ENCODE results near the gene FRMD4A. TPM values are rescaled to one million over a fixed set of nuclear protein-coding genes. Genes with fewer than 3 reads are reported as not detected.
A peak's percentile ranks its signal among the peaks of the same experiment; 100 is the strongest.

FRMD4A gene
- total and polyA plus RNA-seq, 2 experiments from 2014 or later: 11.9 to 17.5 TPM

DNA sequence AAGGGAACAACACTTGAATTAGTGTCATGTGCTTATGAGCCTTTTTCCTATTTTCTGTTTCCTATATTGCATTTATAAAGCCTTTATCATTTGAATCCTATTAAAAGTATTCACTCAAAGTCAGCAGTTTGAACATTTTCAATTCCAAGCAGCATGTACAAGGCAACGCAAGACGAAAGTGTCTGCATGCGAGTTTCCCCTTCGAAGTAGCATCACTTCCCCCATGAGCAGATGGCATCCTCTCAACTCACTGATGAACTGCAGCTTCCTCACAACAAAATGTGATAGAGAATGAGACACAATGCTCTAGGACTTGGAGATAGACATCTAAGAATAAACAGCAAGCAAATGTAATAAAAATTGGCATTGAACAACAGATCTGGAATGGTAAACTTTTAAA, 473.3 kb downstream of the FRMD4A start:
- Histone ChIP-seq H3K79me2 (ENCODE audit: insufficient read depth) (peaks cover 93% of the 10 kb centered on the region), H3K27ac (no peak overlapping the region), H2AFZ (no peak overlapping the region), H3K9me3 (ENCODE audit: low read depth) (no peaks in the 10 kb centered on the region), H3K4me1 (ENCODE audit: insufficient read depth) (peaks cover 17% of the 10 kb centered on the region; the same call in 1 of the 2 replicates), H3K9ac (no peak overlapping the region), H3K36me3 (ENCODE audit: low read depth) (0 out of 2 replicates have a peak, but pooled peaks cover 5% of the 10 kb centered on the region), H3F3A (ENCODE audit: insufficient read depth) (peaks cover 5% of the 10 kb centered on the region; the same call in 1 of the 2 replicates), H4K20me1 (ENCODE audit: insufficient read depth) (no peaks in the 10 kb centered on the region), H3K9me2 (ENCODE audit: insufficient read depth) (no peaks in the 10 kb centered on the region), H3K4me2 (ENCODE audit: unreplicated experiment) (no peak overlapping the region), H3K4me3 (no peak overlapping the region), H3K27me3 (replicated peaks; ENCODE audit: insufficient read depth) (no peaks in the 10 kb centered on the region)
- TF ChIP-seq EZH2 (IDR thresholded peaks at IDR 0.05; ENCODE audit: insufficient read depth, poor library complexity, severe bottlenecking): no peak
- TF ChIP-seq EZH2phosphoT487 (IDR thresholded peaks at IDR 0.05; ENCODE audit: insufficient read depth, low read depth): no peak
- 98% methylated on average over 4 of the region's 4 CpGs for WGBS, 2 experiments (ENCODE audit: low coverage in 1 of 2, low lambda C conversion rate in 2 of 2, missing lambda C conversion rate in 2 of 2)
- in situ Hi-C loops (cut with MboI): no loop called here
- no peak for DNase-seq

DNA sequence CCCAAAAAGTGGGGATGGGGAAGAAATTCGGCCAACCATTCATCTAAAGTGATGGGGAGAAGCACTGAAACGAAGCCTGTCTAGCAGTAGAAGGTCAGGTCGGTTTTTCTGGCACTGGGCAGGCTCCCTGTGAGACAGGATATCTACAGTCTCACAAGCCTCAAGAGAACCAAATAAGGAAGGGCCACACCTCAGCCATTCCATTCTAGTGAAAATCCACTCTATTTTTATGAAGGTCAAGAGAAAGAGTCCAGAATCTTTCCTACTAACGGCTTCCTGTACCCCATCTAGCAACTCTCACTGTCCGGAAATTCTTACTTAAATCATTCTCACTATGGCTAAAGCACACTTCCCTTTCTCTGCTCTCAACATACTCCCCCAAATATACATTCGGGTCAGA, 476.9 kb downstream of the FRMD4A start:
- 89 to 93% methylated on average over 6 of the region's 6 CpGs for WGBS, 2 experiments (ENCODE audit: low coverage in 1 of 2, low lambda C conversion rate in 2 of 2, missing lambda C conversion rate in 2 of 2)
- Histone ChIP-seq H3K9me2 (ENCODE audit: insufficient read depth) (no peaks in the 10 kb centered on the region), H3K9ac (no peak overlapping the region), H3K27ac (no peak overlapping the region), H3K79me2 (ENCODE audit: insufficient read depth) (peaks cover 94% of the 10 kb centered on the region), H2AFZ (no peak overlapping the region), H3K27me3 (replicated peaks; ENCODE audit: insufficient read depth) (no peaks in the 10 kb centered on the region), H3F3A (ENCODE audit: insufficient read depth) (no peaks in the 10 kb centered on the region), H3K9me3 (ENCODE audit: low read depth) (no peaks in the 10 kb centered on the region), H3K4me1 (ENCODE audit: insufficient read depth) (peaks cover 16% of the 10 kb centered on the region), H3K36me3 (ENCODE audit: low read depth) (0 out of 2 replicates have a peak, but pooled peaks cover 5% of the 10 kb centered on the region), H3K4me2 (ENCODE audit: unreplicated experiment) (no peak overlapping the region), H3K4me3 (no peak overlapping the region), H4K20me1 (ENCODE audit: insufficient read depth) (no peaks in the 10 kb centered on the region)
- TF ChIP-seq EZH2 (IDR thresholded peaks at IDR 0.05; ENCODE audit: insufficient read depth, poor library complexity, severe bottlenecking) (no peak), EZH2phosphoT487 (IDR thresholded peaks at IDR 0.05; ENCODE audit: insufficient read depth, low read depth) (no peak)
- peak; percentile 30 for DNase-seq
- in situ Hi-C loops (cut with MboI): no loop called here

DNA sequence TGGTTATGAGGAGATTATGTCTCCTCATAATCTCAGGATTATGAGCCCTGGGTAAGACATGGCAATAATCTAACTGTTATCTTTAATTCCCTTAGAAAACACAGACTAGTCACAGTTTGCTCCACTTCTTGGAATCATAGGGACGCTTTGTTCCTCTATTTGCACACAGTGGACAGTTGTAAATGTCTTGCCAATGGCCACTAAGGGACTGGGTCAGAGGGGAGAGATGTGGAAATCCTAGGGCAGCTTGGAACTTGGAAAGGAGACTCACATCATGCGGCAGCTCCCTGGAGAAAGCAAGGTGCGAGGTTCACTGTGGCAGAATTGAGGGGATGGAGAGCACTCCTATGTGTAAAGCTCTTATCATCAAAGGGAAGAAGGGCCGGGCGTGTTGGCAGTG, 477.9 kb downstream of the FRMD4A start:
- in situ Hi-C loops (cut with MboI): no loop called here
- Histone ChIP-seq H3F3A (ENCODE audit: insufficient read depth) (no peaks in the 10 kb centered on the region), H3K9me2 (ENCODE audit: insufficient read depth) (no peaks in the 10 kb centered on the region), H3K79me2 (ENCODE audit: insufficient read depth) (peaks cover 94% of the 10 kb centered on the region), H3K27ac (no peak overlapping the region), H3K9me3 (ENCODE audit: low read depth) (no peaks in the 10 kb centered on the region), H4K20me1 (ENCODE audit: insufficient read depth) (no peaks in the 10 kb centered on the region), H3K27me3 (replicated peaks; ENCODE audit: insufficient read depth) (no peaks in the 10 kb centered on the region), H3K36me3 (ENCODE audit: low read depth) (0 out of 2 replicates have a peak, but pooled peaks cover 5% of the 10 kb centered on the region), H3K4me2 (ENCODE audit: unreplicated experiment) (no peak overlapping the region), H3K4me1 (ENCODE audit: insufficient read depth) (peaks cover 16% of the 10 kb centered on the region), H3K4me3 (no peak overlapping the region), H3K9ac (no peak overlapping the region), H2AFZ (no peak overlapping the region)
- no peak for DNase-seq
- TF ChIP-seq EZH2 (IDR thresholded peaks at IDR 0.05; ENCODE audit: insufficient read depth, poor library complexity, severe bottlenecking): no peak
- TF ChIP-seq EZH2phosphoT487 (IDR thresholded peaks at IDR 0.05; ENCODE audit: insufficient read depth, low read depth): no peak
- WGBS, 2 experiments (ENCODE audit: low coverage in 1 of 2, low lambda C conversion rate in 2 of 2, missing lambda C conversion rate in 2 of 2): 95 to 100% methylated on average over 5 of the region's 5 CpGs

DNA sequence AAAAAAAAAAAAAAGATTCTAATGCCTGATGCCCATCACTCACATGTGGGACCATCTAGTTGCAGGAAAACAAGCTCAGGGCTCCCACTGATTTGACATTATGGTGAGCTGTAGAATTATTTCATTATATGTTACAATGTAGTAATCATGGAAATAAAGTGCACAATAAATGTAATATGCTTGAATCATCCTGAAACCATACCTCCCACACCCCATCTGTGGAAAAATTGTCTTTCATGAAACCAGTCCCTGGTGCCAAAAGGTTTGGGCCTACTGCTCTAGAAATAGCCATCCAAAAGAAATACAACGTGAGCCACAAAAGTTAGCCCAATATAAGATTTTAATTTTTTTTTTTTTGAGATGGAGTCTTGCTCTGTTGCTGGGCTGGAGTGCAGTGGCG, 478.8 kb downstream of the FRMD4A start:
- Histone ChIP-seq H3K4me3 (no peak overlapping the region), H3K9me2 (ENCODE audit: insufficient read depth) (no peaks in the 10 kb centered on the region), H3K9ac (0 out of 2 replicates have a peak overlapping the region, but pooled peaks have one; percentile 11), H3K79me2 (ENCODE audit: insufficient read depth) (peaks cover 94% of the 10 kb centered on the region), H3K27me3 (replicated peaks; ENCODE audit: insufficient read depth) (no peaks in the 10 kb centered on the region), H3K9me3 (ENCODE audit: low read depth) (no peaks in the 10 kb centered on the region), H3K27ac (peak overlapping the region; percentile 33; the same call in 1 of the 2 replicates), H3K4me2 (ENCODE audit: unreplicated experiment) (no peak overlapping the region), H3K4me1 (ENCODE audit: insufficient read depth) (peaks cover 16% of the 10 kb centered on the region), H2AFZ (no peak overlapping the region), H3F3A (ENCODE audit: insufficient read depth) (no peaks in the 10 kb centered on the region), H4K20me1 (ENCODE audit: insufficient read depth) (no peaks in the 10 kb centered on the region), H3K36me3 (ENCODE audit: low read depth) (0 out of 2 replicates have a peak, but pooled peaks cover 2% of the 10 kb centered on the region)
- 59 to 64% methylated on average over 2 of the region's 2 CpGs for WGBS, 2 experiments (ENCODE audit: low coverage in 1 of 2, low lambda C conversion rate in 2 of 2, missing lambda C conversion rate in 2 of 2)
- no peak for TF ChIP-seq EZH2phosphoT487 (IDR thresholded peaks at IDR 0.05; ENCODE audit: insufficient read depth, low read depth)
- no peak for TF ChIP-seq EZH2 (IDR thresholded peaks at IDR 0.05; ENCODE audit: insufficient read depth, poor library complexity, severe bottlenecking)
- in situ Hi-C loops (cut with MboI): no loop called here
- peak; percentile 61 for DNase-seq
